HL-60 (cell line): ENCODE results near the gene TFPT.

Experiments used
- DNase-seq, 2 experiments: peaks; one replicate each; pipeline ENCODE4 v3.0.0-alpha.2; 2010 to 2020; ENCODE audit warnings: low read depth in 1 of 2, low spot score in 1 of 2
- H3K27ac ChIP-seq: fragments of 250-450 bp; sonication (Bioruptor Pico); replicated peaks from 2 replicates; pipeline ENCODE4 v1.5.1; 2020; ENCODE audit warnings: mild to moderate bottlenecking, moderate library complexity
- H3K27me3 ChIP-seq: fragments of 250-450 bp; sonication (Bioruptor Pico); 2 replicates; pipeline ENCODE4 v1.5.1; 2021; ENCODE audit warnings: mild to moderate bottlenecking, moderate library complexity; ENCODE audit not compliant: insufficient read depth, poor library complexity, severe bottlenecking
- H3K4me3 ChIP-seq: replicated peaks from 2 replicates; pipeline ENCODE4 v1.5.1; 2011; ENCODE audit warnings: mild to moderate bottlenecking, control low read depth, low read length; ENCODE audit not compliant: insufficient read depth
- CTCF ChIP-seq: IDR thresholded peaks from one replicate; pipeline ENCODE4 v1.5.1; 2011; ENCODE audit warnings: low read length, control low read depth, inconsistent platforms; ENCODE audit not compliant: insufficient read depth
- GABPA ChIP-seq: IDR thresholded peaks from 2 replicates; pipeline ENCODE4 v1.6.1; 2012; ENCODE audit warnings: low read depth
- POLR2AphosphoS5 ChIP-seq: IDR thresholded peaks from 2 replicates; pipeline ENCODE4 v1.6.1; 2012; ENCODE audit warnings: low read depth
- REST ChIP-seq: IDR thresholded peaks from 2 replicates; pipeline ENCODE4 v1.6.1; 2012; ENCODE audit warnings: low read depth; ENCODE audit not compliant: insufficient replicate concordance
- SPI1 ChIP-seq: IDR thresholded peaks from 2 replicates; pipeline ENCODE4 v1.6.1; 2012; ENCODE audit warnings: low read depth, mild to moderate bottlenecking, borderline replicate concordance

The TFPT gene

GRCh38 chr19:54125713-54126112 is 10.3 kb upstream of the TFPT start:
- no peak for DNase-seq
- TF ChIP-seq GABPA (no peak), CTCF (no peak), POLR2AphosphoS5 (no peak), REST (no peak), SPI1 (no peak)
- Histone ChIP-seq H3K4me3 (no peak overlapping the region), H3K27ac (no peak overlapping the region), H3K27me3 (no peaks in the 10 kb centered on the region)

GRCh38 chr19:54124393-54124792 is 8.9 kb upstream of the TFPT start:
- DNase-seq = no peak
- H3K27ac ChIP-seq = no peak overlapping the region
- no peak overlapping the region for H3K4me3 ChIP-seq
- TF ChIP-seq CTCF (no peak), POLR2AphosphoS5 (no peak), REST (no peak), SPI1 (no peak), GABPA (no peak)
- H3K27me3 ChIP-seq = no peaks in the 10 kb centered on the region

- no peak for DNase-seq
- TF ChIP-seq SPI1 = no peak
- no peak for TF ChIP-seq REST
- no peak for TF ChIP-seq GABPA
- no peak for TF ChIP-seq POLR2AphosphoS5
- no peak for TF ChIP-seq CTCF
- Histone ChIP-seq H3K27me3 (no peaks in the 10 kb centered on the region), H3K27ac (no peak overlapping the region), H3K4me3 (no peak overlapping the region)
Measured at GRCh38 chr19:54123682-54124081, 8.2 kb upstream of the TFPT start.
